WTC11 (cell line): ENCODE measurements around the gene ERC2. TPM values are rescaled to one million over a fixed set of nuclear protein-coding genes. Genes with fewer than 3 reads are reported as not detected.

Experiments
- ATAC-seq: fragments of 200-7000 bp; cut with Tn5 transposase; 2 replicates; pipeline ENCODE4 v1.10.0; 2021; ENCODE audit warnings: mild to moderate bottlenecking, moderate library complexity
- CTCF ChIA-PET: fragments of 300-600 bp; sonication (Branson Sonifier 250); formaldehyde crosslinking; loops from one replicate; lab custom pipeline; 2021; ENCODE audit warnings: antibody characterized with exemption; lab: Charles Lee
- POLR2A ChIA-PET: fragments of 350-600 bp; sonication (Branson Sonifier 250); formaldehyde crosslinking; loops from one replicate; lab custom pipeline; 2021; ENCODE audit warnings: antibody characterized with exemption; lab: Charles Lee
- DNase-seq: peaks from one replicate; pipeline ENCODE4 v3.0.0; 2021; ENCODE audit warnings: low spot score
- H3K27ac Mint-ChIP-seq: 2 replicates; pipeline ENCODE4 v1.8.0; 2021; ENCODE audit warnings: mixed read lengths
- H3K27me3 Mint-ChIP-seq: 2 replicates; pipeline ENCODE4 v1.8.0; 2021; ENCODE audit warnings: low read depth, mild to moderate bottlenecking, moderate library complexity, mixed read lengths
- H3K36me3 Mint-ChIP-seq: 2 replicates; pipeline ENCODE4 v1.8.0; 2021; ENCODE audit warnings: mixed read lengths
- H3K4me1 Mint-ChIP-seq: 2 replicates; pipeline ENCODE4 v1.8.0; 2022; ENCODE audit warnings: mixed read lengths
- H3K4me3 Mint-ChIP-seq: 2 replicates; pipeline ENCODE4 v1.8.0; 2021; ENCODE audit warnings: mild to moderate bottlenecking, moderate library complexity, mixed read lengths
- H3K9me3 Mint-ChIP-seq: 2 replicates; pipeline ENCODE4 v1.8.0; 2021; ENCODE audit warnings: mixed read lengths
- AFF4 ChIP-seq: sonication (generic); formaldehyde crosslinking; IDR thresholded peaks from 2 replicates; pipeline ENCODE4 v1.8.1; 2023; ENCODE audit warnings: mild to moderate bottlenecking, missing genetic modification reagents, borderline replicate concordance
- ARID4B ChIP-seq: sonication (generic); formaldehyde crosslinking; IDR thresholded peaks from 2 replicates; pipeline ENCODE4 v1.8.0; 2023; ENCODE audit warnings: missing genetic modification reagents, mild to moderate bottlenecking, borderline replicate concordance
- ATF3 ChIP-seq: sonication (generic); formaldehyde crosslinking; conservative IDR thresholded peaks from 2 replicates; pipeline ENCODE4 v1.8.1; 2022; ENCODE audit warnings: mild to moderate bottlenecking, missing genetic modification reagents
- E2F1 ChIP-seq: sonication (generic); formaldehyde crosslinking; IDR thresholded peaks from 2 replicates; pipeline ENCODE4 v1.8.0; 2022; ENCODE audit warnings: mild to moderate bottlenecking, missing genetic modification reagents
- ELF4 ChIP-seq: sonication (generic); formaldehyde crosslinking; IDR thresholded peaks from 2 replicates; pipeline ENCODE4 v1.8.1; 2022; ENCODE audit warnings: low read depth, mild to moderate bottlenecking, moderate library complexity, missing genetic modification reagents
- FOXP4 ChIP-seq: sonication (generic); formaldehyde crosslinking; IDR thresholded peaks from 2 replicates; pipeline ENCODE4 v1.8.0; 2022; ENCODE audit warnings: mild to moderate bottlenecking, missing genetic modification reagents
- GTF2I ChIP-seq: fragments of 250-450 bp; sonication (Bioruptor Pico); conservative IDR thresholded peaks from 2 replicates; pipeline ENCODE4 v1.4.0; 2021; ENCODE audit warnings: mild to moderate bottlenecking
- HMGXB4 ChIP-seq: sonication (generic); formaldehyde crosslinking; IDR thresholded peaks from 2 replicates; pipeline ENCODE4 v1.8.1; 2023; ENCODE audit warnings: mild to moderate bottlenecking, moderate library complexity, missing genetic modification reagents
- KAT7 ChIP-seq: sonication (generic); formaldehyde crosslinking; IDR thresholded peaks from 2 replicates; pipeline ENCODE4 v1.8.1; 2023; ENCODE audit warnings: missing genetic modification reagents, mild to moderate bottlenecking, borderline replicate concordance
- NR3C1 ChIP-seq: sonication (generic); formaldehyde crosslinking; conservative IDR thresholded peaks from 2 replicates; pipeline ENCODE4 v1.8.1; 2023; ENCODE audit warnings: low read depth, mild to moderate bottlenecking, missing genetic modification reagents
- OVOL2 ChIP-seq: fragments of 250-450 bp; sonication (Bioruptor Pico); IDR thresholded peaks from 2 replicates; pipeline ENCODE4 v1.9.0; 2021; ENCODE audit warnings: mild to moderate bottlenecking, borderline replicate concordance
- SP1 ChIP-seq: sonication (generic); formaldehyde crosslinking; conservative IDR thresholded peaks from 2 replicates; pipeline ENCODE4 v1.8.1; 2022; ENCODE audit warnings: missing genetic modification reagents
- STAT6 ChIP-seq: sonication (generic); formaldehyde crosslinking; conservative IDR thresholded peaks from 2 replicates; pipeline ENCODE4 v1.8.1; 2023; ENCODE audit warnings: mild to moderate bottlenecking, low read depth, missing genetic modification reagents, moderate library complexity
- TP53 ChIP-seq: sonication (generic); formaldehyde crosslinking; IDR thresholded peaks from 2 replicates; pipeline ENCODE4 v1.8.1; 2023; ENCODE audit warnings: mild to moderate bottlenecking, missing genetic modification reagents
- USF1 ChIP-seq: sonication (generic); formaldehyde crosslinking; IDR thresholded peaks from 2 replicates; pipeline ENCODE4 v1.8.0; 2022; ENCODE audit warnings: mild to moderate bottlenecking, missing genetic modification reagents
- ZNF423 ChIP-seq: fragments of 250-450 bp; sonication (Bioruptor Pico); IDR thresholded peaks from 2 replicates; pipeline ENCODE4 v2.1.2; 2022; ENCODE audit warnings: mild to moderate bottlenecking, moderate library complexity
- ZNF671 ChIP-seq: fragments of 250-450 bp; sonication (Bioruptor Pico); IDR thresholded peaks from 2 replicates; pipeline ENCODE4 v1.8.0; 2021; ENCODE audit warnings: mild to moderate bottlenecking
- total RNA-seq: library from RNA; stranded (reverse); gene quantifications from 3 replicates; pipeline ENCODE4 v1.2.3, GENCODE V29; 2021

ERC2 gene
- total RNA-seq, 1 experiment from 2014 or later = 23.5 TPM

- no peaks in the 10 kb centered on the region for H3K9me3 Mint-ChIP-seq
- ATAC-seq = no peak
- no peak for DNase-seq
- CTCF ChIA-PET = no interaction called here
- no peaks in the 10 kb centered on the region for H3K36me3 Mint-ChIP-seq
- H3K27ac Mint-ChIP-seq = no peak overlapping the region
- H3K4me1 Mint-ChIP-seq = no peaks in the 10 kb centered on the region
- H3K4me3 Mint-ChIP-seq = no peak overlapping the region
- POLR2A ChIA-PET = no interaction called here
- TF ChIP-seq GTF2I (no peak), NR3C1 (CRISPR knock-in tag) (no peak), OVOL2 (CRISPR knock-in tag) (no peak), USF1 (CRISPR knock-in tag) (no peak), SP1 (CRISPR knock-in tag) (no peak), HMGXB4 (CRISPR knock-in tag) (no peak), E2F1 (no peak), TP53 (no peak), KAT7 (CRISPR knock-in tag) (no peak)
- no peaks in the 10 kb centered on the region for H3K27me3 Mint-ChIP-seq
These were observed 544.6 kb downstream of the ERC2 start for GRCh38 chr3:55923626-55924025.

GRCh38 chr3:55923207-55923606 is 545.1 kb downstream of the ERC2 start:
- CTCF ChIA-PET = no interaction called here
- Mint-ChIP-seq H3K4me1 (no peaks in the 10 kb centered on the region), H3K9me3 (no peaks in the 10 kb centered on the region), H3K27ac (no peak overlapping the region), H3K36me3 (no peaks in the 10 kb centered on the region), H3K4me3 (no peak overlapping the region), H3K27me3 (no peaks in the 10 kb centered on the region)
- POLR2A ChIA-PET = no interaction called here
- DNase-seq (no peak), ATAC-seq (no peak)
- no peak for TF ChIP-seq AFF4 (CRISPR knock-in tag)
- TF ChIP-seq STAT6 = no peak
- no peak for TF ChIP-seq ELF4
- TF ChIP-seq OVOL2 (CRISPR knock-in tag) = no peak
- TF ChIP-seq FOXP4 (CRISPR knock-in tag) = no peak
- no peak for TF ChIP-seq ATF3 (CRISPR knock-in tag)
- TF ChIP-seq ZNF671 (CRISPR knock-in tag) = no peak
- TF ChIP-seq ARID4B (CRISPR knock-in tag) = no peak
- no peak for TF ChIP-seq ZNF423
